ENCODE results near the gene DMRTC2.

DNA sequence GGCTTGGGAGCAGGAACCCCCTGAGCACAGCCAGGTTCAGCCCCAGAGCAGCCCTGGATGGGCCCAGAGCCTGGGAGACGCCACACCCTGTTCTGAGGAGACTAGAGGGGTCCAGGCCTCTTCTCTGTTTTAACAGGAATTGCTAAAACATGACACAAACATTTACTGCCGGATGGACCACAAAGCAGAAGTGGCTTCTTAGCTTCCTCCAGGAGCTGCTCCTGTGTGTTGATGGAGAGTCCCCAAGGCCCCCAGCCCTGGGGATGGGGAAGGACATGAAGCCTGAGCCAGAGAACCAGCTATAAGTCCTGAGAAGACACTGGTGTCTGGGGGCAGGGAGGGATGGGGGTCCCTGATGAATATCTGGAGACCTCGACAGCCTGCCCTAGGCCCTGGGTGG, 33.8 kb upstream of the DMRTC2 start:
- TF ChIP-seq, protein P1, sequence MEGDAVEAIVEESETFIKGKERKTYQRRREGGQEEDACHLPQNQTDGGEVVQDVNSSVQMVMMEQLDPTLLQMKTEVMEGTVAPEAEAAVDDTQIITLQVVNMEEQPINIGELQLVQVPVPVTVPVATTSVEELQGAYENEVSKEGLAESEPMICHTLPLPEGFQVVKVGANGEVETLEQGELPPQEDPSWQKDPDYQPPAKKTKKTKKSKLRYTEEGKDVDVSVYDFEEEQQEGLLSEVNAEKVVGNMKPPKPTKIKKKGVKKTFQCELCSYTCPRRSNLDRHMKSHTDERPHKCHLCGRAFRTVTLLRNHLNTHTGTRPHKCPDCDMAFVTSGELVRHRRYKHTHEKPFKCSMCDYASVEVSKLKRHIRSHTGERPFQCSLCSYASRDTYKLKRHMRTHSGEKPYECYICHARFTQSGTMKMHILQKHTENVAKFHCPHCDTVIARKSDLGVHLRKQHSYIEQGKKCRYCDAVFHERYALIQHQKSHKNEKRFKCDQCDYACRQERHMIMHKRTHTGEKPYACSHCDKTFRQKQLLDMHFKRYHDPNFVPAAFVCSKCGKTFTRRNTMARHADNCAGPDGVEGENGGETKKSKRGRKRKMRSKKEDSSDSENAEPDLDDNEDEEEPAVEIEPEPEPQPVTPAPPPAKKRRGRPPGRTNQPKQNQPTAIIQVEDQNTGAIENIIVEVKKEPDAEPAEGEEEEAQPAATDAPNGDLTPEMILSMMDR (IDR thresholded peaks at IDR 0.05; ENCODE audit: borderline replicate concordance, extremely low read depth, low read length, poor library complexity, severe bottlenecking), result no peak
- no peak for TF ChIP-seq EZH2 (IDR thresholded peaks at IDR 0.05; ENCODE audit: borderline replicate concordance, low read depth, low read length, severe bottlenecking)
